ENCODE results near the gene FBXW2. TPM values are rescaled to one million over a fixed set of nuclear protein-coding genes. Genes with fewer than 3 reads are reported as not detected.

The FBXW2 gene
- total RNA-seq, 6 experiments from 2014 or later = 61.5 to 73.9 (median 67.7) TPM

GRCh38 chr9:120726484-120726883 lies 66.7 kb downstream of the FBXW2 start:
- TF ChIP-seq CTCF (IDR thresholded peaks at IDR 0.05) = no peak
- Mint-ChIP-seq H3K9me3 (no peaks in the 10 kb centered on the region), H3K27ac (no peak overlapping the region), H3K4me3 (no peak overlapping the region), H3K27me3 (ENCODE audit: insufficient read depth) (no peaks in the 10 kb centered on the region; the same call in 1 of the 2 replicates), H3K4me1 (ENCODE audit: low read depth) (peaks cover 29% of the 10 kb centered on the region), H3K36me3 (ENCODE audit: low read depth) (no peaks in the 10 kb centered on the region)
- DNase-seq = no peak

- Mint-ChIP-seq H3K36me3 (ENCODE audit: low read depth) (no peaks in the 10 kb centered on the region), H3K4me1 (ENCODE audit: low read depth) (peaks cover 23% of the 10 kb centered on the region), H3K27me3 (ENCODE audit: insufficient read depth) (no peaks in the 10 kb centered on the region; the same call in 1 of the 2 replicates), H3K27ac (no peak overlapping the region), H3K4me3 (no peak overlapping the region), H3K9me3 (no peaks in the 10 kb centered on the region)
- DNase-seq = no peak
- no peak for TF ChIP-seq CTCF (IDR thresholded peaks at IDR 0.05)
These were observed 67.3 kb downstream of the FBXW2 start for GRCh38 chr9:120725907-120726306.

- H3K4me3 Mint-ChIP-seq = no peak overlapping the region
- no peak for DNase-seq
- H3K9me3 Mint-ChIP-seq = no peaks in the 10 kb centered on the region
- H3K36me3 Mint-ChIP-seq (ENCODE audit: low read depth) = no peaks in the 10 kb centered on the region
- no peaks in the 10 kb centered on the region for H3K27me3 Mint-ChIP-seq (ENCODE audit: insufficient read depth)
- TF ChIP-seq CTCF (IDR thresholded peaks at IDR 0.05) = no peak
- peaks cover 13% of the 10 kb centered on the region for H3K4me1 Mint-ChIP-seq (ENCODE audit: low read depth)
- H3K27ac Mint-ChIP-seq = no peak overlapping the region
These were observed 68.3 kb downstream of the FBXW2 start for GRCh38 chr9:120724757-120725400.

GRCh38 chr9:120723565-120723964 lies 69.7 kb downstream of the FBXW2 start:
- no peaks in the 10 kb centered on the region; the same call in 1 of the 2 replicates for H3K27me3 Mint-ChIP-seq (ENCODE audit: insufficient read depth)
- H3K4me3 Mint-ChIP-seq = no peak overlapping the region
- no peak for DNase-seq
- peaks cover 8% of the 10 kb centered on the region; the same call in 1 of the 2 replicates for H3K4me1 Mint-ChIP-seq (ENCODE audit: low read depth)
- TF ChIP-seq CTCF (IDR thresholded peaks at IDR 0.05) = no peak
- H3K27ac Mint-ChIP-seq = peak overlapping the region; percentile 8; the same call in 1 of the 2 replicates
- H3K36me3 Mint-ChIP-seq (ENCODE audit: low read depth) = no peaks in the 10 kb centered on the region
- no peaks in the 10 kb centered on the region for H3K9me3 Mint-ChIP-seq

DNA sequence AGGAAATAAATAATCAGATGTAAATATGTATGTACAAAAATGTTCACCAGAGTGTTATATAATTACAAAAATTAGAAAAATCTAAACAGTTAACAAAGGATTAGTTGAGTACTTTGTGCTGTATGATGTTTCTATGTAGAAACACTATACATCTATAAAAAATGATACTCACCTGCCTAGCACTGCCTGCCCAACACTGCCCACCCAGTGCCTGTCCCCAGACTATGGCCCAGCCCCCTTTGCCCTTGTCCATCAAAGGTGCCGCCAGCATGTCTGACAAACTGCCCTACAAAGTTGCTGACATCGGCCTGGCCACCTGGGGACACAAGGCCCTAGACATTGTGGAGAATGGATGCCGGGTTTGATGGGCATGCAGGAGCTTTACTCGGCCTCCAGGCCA lies 72.8 kb downstream of the FBXW2 start:
- peaks cover 19% of the 10 kb centered on the region for H3K4me1 Mint-ChIP-seq (ENCODE audit: low read depth)
- H3K9me3 Mint-ChIP-seq = no peaks in the 10 kb centered on the region
- no peaks in the 10 kb centered on the region; the same call in 1 of the 2 replicates for H3K27me3 Mint-ChIP-seq (ENCODE audit: insufficient read depth)
- H3K4me3 Mint-ChIP-seq = no peak overlapping the region
- H3K27ac Mint-ChIP-seq = no peak overlapping the region
- H3K36me3 Mint-ChIP-seq (ENCODE audit: low read depth) = no peaks in the 10 kb centered on the region
- TF ChIP-seq CTCF (IDR thresholded peaks at IDR 0.05) = no peak
- DNase-seq = no peak
